ENCODE results near the gene LAYN.

The LAYN gene, protein sequence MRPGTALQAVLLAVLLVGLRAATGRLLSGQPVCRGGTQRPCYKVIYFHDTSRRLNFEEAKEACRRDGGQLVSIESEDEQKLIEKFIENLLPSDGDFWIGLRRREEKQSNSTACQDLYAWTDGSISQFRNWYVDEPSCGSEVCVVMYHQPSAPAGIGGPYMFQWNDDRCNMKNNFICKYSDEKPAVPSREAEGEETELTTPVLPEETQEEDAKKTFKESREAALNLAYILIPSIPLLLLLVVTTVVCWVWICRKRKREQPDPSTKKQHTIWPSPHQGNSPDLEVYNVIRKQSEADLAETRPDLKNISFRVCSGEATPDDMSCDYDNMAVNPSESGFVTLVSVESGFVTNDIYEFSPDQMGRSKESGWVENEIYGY

DNA sequence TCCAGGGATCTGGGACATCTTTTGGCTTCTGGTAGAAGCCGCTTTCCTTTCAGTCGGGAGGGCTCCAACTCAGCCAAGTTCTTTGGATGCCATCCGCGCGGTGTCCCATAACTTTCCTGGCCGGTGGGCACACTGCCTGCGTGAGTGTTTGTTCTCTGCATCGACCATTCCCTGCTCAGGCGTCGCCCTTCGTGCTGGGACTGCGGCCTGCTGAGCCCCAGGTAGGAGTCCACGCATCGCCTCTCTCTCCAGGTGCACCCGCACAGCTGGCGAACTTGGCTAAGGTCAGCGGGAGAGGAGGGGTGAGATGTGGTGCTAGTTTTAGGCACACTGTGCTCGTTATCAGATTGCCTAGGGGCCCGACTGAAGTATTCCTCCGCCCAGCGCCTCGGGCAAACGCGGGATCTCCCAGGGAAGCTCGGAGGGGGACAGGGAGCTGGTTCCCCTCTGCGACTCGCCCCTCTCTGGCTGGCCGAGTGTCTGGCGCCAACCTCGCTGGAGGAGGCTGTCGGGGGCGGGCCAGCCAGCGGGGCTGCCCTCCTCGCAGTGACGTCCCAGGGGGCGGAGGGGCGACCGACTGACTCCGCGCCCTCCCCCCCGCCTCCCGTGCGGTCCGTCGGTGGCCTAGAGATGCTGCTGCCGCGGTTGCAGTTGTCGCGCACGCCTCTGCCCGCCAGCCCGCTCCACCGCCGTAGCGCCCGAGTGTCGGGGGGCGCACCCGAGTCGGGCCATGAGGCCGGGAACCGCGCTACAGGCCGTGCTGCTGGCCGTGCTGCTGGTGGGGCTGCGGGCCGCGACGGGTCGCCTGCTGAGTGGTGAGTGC, at the start of gene LAYN:
LAYN (plus strand) TSS at position 607 of the 823 bp plus-strand sequence; CDS start at position 731, 124 bp downstream.
- peak; percentile 6 for DNase-seq

DNA sequence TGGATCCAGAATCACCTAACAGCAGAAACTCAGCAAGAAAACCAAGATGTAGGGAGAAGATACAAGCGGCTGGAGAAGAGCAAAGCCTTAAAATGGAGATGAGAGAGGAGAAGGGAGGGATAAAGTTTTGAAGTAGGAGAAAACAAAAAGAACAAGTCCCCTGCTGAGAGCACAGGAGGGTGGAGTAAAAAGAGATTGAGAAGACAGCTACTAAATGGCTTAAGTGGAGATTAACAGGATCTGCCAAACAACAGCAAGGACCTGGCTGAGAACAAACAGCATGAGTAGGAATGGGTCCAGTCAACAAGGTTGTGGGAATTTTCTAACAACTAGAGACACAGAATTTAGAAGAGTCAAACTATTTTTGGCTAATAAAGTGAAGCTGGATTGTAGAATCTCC, 46.5 kb upstream of the LAYN start:
- no peak for DNase-seq

DNA sequence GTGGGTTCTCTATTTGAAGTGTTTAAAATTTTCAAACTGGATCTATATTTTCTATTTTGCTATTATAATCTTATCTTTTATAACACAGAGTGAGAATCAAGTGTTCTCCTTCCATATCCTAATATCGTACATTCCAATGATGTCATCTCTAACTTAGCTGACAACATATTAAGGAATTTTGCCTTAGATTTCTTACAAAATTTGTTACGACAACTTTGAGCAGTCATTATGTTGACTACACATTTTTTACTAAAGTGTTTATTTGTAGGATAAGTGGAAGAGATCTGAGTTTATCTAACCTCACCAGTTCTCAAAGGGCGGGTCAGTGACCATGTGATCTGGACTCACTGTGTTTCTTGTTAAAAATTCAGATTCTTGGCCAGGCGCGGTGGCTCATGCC, 41.0 kb upstream of the LAYN start:
- no peak for DNase-seq

DNA sequence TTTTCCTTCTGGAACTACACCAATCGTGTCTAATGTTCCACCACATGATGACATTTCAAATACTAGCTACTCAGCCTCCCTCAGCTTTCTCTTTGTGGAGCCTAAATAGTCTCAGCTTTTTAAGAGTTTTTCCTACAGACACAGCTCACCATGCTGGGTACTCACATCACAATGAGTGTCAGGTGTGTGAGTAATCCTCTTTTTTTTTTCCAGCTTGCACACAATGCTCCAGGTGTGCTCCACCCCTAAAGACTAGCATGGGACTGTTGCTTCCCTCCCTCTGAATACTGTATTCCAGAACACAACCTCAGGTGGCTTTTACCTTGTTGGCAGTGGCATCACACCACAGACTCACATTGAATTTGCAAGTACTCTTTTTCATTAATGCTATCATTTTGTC, 40.0 kb upstream of the LAYN start:
- no peak for DNase-seq

DNA sequence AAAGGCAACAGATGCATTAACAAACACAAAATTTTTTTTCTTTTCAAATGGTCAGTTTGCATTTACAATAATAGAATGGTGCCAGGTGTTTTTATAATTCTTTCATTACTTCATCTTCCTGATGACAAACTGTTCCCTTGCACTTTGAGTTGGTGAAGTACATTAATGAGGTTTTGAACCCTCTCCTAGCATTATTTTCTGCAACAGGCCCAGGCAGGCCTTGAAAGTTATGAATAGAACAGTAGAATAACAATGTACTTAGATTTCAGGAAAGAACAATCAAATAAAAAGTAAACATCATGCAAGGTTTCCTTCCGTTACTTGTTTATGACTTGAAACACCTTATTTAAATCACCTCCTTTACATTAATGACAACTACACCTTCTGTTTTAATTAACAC, 37.9 kb upstream of the LAYN start:
- DNase-seq = no peak

DNA sequence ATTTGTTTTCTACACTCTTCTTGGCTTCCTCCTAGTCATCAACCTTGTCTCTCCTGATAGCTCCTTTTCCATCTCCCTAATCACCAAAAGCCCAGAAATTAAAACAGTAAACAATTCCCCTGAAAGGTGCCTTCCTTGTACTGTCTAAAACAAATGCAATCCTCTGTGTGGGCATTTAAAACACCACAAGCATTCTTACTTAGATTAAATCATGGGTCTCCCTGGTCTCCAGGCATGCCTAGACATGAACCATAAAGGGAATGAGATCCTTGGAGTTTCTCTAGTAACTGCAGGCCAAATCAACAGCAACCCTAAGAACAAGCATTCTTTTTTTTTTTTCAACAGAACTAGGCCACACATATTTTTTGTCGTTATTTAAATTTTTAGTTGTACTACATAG, 30.2 kb upstream of the LAYN start:
- DNase-seq = no peak

DNA sequence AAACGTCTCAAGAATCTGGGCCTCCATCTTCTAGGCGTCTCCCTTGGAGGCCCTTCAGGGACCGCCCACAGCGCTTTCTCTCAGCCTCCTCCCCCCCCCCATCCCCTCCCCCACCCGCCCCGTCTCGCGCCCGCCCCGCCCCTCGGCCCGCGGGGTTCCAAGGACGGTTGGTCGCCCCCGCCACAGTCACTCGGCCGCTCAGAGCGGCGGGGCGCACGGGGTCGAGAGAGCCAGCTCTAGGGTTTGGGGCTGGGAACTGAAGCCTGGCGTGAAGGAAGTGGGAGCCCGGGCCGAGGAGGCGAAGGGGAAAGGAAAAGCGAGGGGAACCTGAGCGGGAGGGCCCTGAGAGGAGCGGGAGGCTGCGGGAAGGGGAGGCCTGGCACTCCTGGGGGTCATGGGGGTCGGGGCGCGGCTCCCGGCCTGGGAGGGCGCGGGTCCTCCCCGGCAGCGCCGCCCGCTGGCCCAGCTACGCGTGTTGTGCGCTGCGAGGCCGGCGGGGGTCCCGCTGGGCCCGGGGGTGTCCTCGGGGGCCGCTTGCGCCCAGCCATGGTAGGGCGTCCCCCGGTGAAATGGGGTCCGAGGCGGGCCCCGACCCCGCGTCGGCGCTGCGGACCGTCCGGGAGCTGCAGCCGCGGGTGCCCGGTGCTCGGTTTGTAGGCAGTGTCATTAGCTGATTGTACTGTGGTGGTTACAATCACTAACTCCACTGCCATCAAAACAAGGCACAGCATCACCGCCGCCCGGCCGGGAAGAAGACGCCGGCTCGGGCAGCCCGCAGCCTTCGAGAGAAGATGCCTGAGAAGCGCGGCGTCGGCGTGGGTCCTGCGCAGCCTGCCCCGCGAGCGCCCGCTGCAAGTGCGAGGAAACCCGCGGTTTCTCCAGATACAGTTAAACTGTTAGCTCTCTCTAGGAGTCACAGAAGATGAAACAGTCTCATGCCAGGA, 28.0 kb upstream of the LAYN start, which contains the start of gene BTG4:
BTG4 (minus strand) TSS at position 91 of the 944 bp plus-strand sequence. CDS start 13,610 bp downstream, outside the sequence.
- peak; percentile 3 for DNase-seq

DNA sequence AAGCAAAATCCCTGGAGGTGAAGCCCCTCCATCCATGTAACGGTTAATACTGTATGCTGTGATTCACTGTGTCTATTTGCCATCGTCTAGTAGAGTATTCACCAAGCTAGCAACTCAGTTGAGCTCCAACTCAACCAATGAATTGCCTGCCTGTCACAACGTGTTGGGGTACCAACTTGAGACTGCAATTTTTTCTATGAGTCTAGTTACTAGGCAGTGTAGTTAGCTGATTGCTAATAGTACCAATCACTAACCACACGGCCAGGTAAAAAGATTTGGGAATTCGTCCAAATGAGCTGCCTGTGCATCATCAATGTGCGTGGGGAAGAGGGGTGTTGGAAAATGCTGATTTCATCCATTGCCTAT, 27.3 kb upstream of the LAYN start:
- DNase-seq = no peak

DNA sequence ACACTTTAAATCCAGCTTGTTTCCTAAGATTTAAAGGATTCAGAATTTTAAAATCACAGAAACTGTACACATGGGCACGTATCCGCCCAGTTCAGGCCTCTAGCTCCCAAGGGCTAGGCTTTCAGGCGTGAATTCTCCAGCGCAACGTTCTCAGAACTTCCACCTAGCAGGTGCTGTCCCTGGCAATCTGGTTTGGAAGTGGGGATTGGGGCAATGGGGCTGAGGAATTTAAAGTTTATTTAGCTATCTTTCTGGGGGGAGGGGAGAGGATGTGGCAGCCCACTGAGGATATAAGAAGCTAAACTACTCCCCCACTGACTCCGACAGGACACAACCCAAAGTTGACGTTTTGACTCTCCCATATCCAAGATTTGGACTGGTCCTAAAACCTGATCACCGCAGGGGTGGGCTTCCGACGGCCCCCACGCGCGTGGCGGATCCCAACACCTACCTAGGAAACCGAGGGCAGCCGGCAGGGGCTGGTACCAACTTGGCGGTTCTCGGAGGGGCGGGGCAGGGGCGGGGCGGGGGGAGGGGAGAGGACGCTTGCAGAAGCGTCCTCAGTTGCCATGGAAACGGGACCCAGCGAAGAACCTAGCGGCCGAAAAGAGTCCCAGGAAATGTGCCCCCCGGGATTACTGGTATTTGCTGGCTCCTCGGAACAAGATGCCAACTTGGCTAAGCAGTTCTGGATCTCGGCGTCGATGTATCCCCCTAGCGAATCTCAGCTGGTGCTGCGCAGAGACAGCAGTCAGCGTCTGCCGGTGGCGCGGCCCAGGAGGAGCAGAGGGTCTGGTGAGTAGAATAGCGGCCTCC, 26.1 kb upstream of the LAYN start, which contains the start of gene HOATZ:
HOATZ (plus strand) TSS at position 563 of the 816 bp plus-strand sequence; CDS start at position 570, 7 bp downstream.
- DNase-seq = peak; percentile 29

DNA sequence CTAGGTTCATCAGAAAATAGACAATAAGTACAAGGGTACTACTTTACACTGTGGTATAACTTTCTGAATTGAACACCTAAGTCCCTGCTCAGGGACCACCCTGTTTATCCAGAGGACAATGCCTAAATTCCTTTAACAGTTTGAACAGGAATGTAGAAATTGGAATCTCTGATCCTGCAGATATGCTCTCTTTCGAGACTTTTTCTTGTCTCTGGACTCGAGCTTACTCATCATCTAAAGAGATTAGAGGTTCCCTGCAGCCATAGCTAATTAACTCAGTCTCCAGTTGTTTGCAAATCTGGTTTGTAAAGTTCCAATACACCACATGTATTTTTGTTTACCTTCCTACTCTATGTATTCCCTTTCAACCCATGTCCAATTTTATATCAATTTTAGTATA, 24.9 kb upstream of the LAYN start:
- no peak for DNase-seq

DNA sequence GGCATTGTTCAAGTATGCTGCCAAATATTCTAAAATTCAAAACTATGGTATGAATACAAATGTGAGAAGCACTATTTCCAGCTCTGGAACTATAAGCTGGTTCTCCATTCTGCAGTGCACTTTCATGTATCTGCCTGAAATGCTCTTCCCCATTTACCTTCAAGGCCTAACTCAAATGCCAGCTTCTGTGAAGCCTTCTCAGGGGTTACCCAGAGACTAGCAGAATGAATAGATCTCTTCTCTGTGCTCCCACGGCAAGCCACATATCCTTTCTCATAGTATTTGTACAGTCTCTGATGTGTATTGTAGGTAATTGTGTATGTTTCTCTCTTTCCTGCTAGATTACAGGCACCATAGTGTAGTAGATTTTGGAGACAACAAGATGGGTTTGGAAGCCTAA, 21.9 kb upstream of the LAYN start:
- no peak for DNase-seq

DNA sequence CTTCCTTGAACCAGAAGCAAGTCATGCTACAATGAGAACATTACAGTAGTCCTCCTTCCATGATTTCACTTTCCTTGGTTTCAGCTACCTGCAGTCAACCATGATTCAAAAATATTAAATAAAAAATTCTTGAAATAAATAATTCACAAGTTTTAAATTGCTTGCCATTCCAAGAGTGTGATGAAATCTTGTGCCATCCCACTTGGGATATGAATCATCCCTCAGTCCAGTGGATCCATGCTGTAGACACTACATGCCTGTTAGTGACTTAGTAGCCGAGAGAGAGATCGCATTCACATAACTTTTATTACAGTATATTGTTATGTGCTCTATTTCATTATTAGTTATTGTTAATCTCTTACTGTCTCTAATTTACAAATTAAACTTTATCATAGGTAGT, 20.0 kb upstream of the LAYN start:
- no peak for DNase-seq

DNA sequence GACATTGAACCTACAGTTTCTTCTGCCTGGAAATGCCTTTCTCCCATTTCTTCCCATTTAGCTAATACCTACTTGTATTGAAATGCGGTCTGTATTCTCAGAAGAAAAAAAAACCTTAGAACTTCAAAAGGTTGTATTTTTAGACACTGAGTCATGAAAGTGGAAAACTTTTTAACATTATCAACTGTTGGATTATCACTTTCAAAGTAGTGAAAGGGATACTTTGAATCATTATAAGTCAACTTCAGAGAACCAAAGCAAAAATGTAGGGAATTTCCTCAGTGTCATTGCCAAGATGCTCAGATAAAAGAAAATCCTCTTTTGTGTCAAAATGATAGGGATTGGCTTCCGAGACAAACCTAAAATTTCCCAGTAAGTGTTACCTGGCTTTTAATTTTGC, 19.4 kb upstream of the LAYN start:
- no peak for DNase-seq

DNA sequence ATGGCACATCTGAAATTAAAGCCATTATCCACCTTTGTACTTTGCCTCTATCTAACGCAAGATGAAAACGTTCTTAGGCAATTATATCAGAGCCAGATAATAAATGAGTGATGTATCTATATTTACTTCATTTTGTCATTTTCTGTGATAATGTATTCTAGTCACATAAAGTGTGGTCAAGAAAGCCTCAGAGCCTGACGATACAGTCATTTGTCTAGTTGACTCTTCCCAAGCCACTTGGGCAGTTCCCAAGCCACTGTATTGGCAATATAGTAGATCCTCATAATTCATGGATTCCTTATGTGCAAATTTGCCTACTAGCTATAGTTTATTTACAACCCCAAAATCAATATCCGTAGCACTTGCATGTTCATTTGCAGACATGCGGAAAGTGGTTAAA, 18.1 kb upstream of the LAYN start:
- no peak for DNase-seq

DNA sequence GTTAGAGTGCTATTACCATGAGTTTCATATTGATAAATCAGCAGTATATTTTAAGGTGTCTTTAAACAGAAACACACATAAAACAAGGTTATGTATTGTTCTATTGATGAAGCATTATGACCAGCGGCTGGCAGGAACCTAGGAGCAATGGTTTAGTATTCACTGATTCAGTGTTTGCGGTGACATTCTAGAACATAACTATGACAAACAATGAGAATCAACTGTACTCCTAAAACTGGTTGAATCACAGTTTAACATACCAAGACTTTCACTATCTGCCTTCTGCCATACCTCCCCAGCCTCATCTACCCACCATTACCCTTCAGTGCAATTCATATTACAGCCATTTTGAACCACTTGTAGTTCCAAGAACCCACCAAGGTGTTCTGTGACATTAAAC, 17.2 kb upstream of the LAYN start:
- no peak for DNase-seq

DNA sequence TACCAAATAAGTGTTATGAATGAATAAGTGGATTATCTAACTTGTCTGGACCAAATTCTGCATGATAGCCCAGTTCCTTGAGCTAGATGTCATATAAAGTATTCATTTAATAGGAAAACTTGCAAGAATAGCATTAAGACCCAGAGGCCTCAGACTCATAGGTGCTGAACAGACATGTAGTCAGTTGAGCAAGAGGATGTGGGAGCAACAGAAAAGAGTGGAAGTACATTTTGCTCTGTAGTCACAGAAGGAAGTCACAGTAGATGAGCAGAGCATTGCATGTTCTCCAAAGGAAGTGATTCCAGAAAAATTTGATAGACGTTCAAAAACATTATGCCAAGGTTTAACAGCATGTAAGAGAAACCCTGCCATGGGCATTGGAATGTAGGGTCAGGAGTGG, 16.5 kb upstream of the LAYN start:
- no peak for DNase-seq

DNA sequence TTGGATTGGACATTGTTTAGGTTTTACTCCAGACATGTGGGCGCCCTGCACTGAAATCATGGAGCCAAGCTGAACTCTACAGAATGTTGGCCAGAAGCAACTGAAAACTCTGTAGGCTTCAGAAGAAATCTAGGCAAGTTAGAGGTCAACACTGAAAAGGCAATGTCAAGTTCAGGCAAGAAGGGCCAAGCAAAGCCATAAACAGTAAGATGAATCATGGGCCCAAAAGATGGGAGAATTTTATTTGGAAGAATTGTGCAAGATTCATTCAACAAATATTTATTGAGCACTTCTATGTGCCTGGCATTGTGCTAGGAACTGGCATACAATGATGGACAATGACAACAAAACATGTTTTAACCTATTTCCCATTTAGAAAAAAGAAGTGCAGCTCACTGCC, 15.1 kb upstream of the LAYN start:
- no peak for DNase-seq

DNA sequence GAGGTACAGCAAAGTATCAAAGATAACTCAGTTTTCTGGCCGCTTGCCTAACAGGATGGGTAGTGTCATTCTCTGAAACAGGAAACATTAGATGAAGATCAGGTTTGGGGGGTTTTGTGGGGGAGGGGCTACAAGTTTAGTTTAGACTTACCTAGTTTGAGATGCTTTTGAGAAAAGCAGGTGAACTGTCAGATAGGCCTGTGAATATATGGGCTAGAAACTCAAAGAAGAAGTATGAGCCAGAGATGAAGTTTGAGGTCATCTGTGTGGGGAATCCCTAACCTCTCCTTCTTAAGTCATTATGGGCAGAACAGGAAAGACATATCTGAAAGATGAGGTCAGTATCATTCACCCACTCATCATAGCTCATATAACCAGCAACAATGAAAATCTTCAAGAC, 14.0 kb upstream of the LAYN start:
- no peak for DNase-seq

DNA sequence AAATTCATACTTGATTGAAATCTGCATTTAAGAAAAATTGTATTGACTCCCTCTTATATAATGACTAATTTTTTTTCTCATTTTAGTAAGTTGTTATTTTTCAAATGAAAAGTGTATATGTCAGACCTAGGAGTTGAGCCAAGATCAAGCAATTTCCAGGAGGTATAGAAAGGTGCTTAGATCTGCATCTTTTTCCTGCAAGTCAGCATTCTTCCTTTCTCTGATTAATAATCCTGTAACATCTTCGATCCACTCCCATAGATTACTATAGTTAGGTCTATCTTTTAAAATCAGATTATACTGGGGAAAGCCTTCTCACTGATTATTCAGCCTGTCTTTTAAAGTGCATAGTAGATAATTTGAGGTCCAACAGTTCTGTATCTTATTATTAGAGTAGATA, 13.2 kb upstream of the LAYN start:
- DNase-seq = no peak

DNA sequence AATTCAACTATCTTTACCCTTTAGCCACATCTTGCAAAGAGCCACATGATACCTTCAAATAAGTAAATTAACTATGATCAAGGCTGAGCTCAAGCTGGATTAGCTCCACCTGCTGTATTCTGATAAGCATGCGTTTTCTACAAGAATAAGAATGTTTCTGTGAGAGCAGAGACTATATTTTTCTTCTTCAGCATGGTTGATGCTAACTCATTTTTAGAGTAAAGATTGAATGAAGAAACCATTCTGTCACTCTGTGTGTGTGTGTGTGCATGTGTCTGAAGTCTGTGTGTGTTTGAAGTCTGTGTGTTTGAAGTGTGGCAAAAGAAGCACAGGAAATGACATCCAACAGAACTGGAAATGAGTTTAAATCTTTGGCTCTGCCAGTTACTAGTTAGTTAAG, 12.0 kb upstream of the LAYN start:
- DNase-seq = no peak

DNA sequence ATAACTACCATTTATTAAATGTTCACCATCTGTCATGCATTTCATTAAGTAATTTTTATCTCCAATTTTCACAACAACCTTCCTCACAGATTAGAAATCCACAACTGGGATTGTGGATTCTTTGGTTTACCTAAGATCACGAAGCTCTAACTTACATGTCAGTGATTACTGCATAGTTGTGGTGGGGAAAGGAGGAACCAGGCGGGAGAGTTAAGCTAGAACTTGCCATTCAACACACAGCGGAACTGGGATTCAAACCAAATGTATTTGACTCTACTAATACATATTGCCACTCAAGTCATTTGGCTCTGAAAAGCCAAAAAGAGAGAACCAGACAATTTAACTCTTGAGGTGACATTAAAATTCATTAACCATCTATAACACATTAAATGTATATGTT, 10.4 kb upstream of the LAYN start:
- DNase-seq = no peak

DNA sequence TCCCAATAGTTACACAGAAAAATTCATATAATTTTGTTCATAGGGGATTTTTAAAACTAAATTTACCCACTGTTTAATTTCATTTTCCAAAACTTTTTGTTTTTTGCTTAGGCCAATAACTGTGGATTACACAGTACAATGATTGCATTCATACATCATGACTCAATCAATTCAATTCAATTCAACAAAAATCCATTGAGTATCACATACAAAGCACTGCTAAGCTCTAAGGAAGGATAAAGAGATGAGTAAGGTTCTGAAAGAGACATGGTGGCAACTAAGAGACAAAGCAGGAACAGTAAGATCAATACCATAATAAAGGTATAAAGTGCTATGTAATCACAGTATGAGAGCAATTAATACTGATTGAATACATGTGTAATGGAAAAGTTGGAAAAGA, 9.4 kb upstream of the LAYN start:
- DNase-seq = no peak

Measured in NCI-H2227 treated with DMSO at 0.1 percent for 48 hours (cell line).